Glomerular endothelial cell (primary cell): ENCODE results near the gene LDHAL6B. TPM values are rescaled to one million over a fixed set of nuclear protein-coding genes. Genes with fewer than 3 reads are reported as not detected.

ENCODE experiments used
- DNase-seq: peaks from one replicate; pipeline ENCODE4 v3.0.0-alpha.2; 2011; ENCODE audit warnings: low read depth, low spot score; ENCODE audit errors: extremely low read depth
- total RNA-seq: library from RNA; depleted of rRNA; stranded (reverse); fragments of >200 nt; gene quantifications from 2 replicates; pipeline ENCODE4 v1.2.3, GENCODE V29; 2015

Gene LDHAL6B
- total RNA-seq, 1 donor from 2014 or later: not detected

DNA sequence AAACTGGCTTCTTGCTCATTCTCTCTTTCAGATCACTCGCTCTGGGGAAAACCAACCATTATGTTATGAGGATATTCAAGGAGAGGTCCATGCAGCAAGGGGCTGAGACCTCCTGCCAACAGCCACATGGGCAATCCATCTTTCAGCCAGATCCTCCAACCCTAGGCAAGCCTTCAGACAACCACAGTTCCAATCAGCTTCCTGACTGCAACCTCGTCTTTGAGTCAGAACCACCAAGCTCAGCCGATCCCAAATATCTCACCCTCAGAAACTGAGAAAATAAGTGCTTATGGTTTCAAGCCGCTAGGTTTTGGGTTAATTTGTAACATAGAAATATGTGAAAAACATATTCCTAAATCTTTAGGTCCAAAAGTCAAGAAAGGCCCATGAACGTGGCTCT lies 10.3 kb downstream of the LDHAL6B start:
- DNase-seq: no peak

DNA sequence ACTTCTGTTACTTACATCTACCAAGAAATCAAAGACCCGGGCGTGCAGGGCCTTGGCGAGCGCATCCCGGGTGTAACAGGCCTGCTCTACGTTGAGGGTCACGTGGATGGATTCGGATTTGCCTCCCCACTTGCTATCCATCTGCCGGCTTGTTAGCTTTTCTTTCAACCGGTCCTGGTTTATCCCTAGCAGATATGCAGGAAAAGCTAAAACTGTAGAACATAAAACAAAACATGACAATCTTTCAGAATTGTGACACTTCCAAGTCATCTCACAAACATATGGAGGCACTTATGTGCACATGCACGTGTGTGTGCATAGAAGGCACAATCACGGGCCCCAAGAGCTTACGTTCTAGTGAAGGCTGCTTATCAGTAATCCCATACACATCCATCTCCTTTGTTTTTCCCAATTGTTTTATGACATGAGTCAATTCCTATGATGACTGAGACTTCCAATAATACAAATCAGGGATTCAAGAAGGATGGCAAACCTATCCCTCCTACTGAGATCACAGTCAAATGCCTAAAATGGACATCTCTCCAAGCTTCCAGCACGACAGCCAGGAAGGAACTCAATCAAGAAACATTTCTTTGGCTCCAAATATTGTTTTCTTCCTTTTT lies 11.3 kb downstream of the LDHAL6B start:
- peak; percentile 72 for DNase-seq

DNA sequence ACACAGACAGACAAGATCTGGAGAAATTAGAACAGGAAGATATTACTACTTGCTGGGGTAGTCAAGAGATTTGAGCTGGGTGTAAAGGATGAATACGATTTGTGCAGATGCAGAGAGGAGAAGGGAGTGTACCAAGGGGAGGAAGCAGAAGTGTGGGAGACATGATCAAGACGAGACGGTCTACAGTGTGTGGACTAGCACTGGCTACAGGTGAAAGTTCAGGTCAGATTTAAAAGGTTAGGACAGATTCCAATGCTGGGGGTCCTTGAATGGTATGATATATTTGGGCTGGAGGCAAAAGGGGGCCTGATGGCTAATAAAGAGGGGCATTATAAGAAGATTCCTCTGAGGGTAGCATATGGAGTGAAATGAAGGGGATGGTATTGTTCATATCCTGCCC lies 12.1 kb downstream of the LDHAL6B start:
- DNase-seq: no peak

DNA sequence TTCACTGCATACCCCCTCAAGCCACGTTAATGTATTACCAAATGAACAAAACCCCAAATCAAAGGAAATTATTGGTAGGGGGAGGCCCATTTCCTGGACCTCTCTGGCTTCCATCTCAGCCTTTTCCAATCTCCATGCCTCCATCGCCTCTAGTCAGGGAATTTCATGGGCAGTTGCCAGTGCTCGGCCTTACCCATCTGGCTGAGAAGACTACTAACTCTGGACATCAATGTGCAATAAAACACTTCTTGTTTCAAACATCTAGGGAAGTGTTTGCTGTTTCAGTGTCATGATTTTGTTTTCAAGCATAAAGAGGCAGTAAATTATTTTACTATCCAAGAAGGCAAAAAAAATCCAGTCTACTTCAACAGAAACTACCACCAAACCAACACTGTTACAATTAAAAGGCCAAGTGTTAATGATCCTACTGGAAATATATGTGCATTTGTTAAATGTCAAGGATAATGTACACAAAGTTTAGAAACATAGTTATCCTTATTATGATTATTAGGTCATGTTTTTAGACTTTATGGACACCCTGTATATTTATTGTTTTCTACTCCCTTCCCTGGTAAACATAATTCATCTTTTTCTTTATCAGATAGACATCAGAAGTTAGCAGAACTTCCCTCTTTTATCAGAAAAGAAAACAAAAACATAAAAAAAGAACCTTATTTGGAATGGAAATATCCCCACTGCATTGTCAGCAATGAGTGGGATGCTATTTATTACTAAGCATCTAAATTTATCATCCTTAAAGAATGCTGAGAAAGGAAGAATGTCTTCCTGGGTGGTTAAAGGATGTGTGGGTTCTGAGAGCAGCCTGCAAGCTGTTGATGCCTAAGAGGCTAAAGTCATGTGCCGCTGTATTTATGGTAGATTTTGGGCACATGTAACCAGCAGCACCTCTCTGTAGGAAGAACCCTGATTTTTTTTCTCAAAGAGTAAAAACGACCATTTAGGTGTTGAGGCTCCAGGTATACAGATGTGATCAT lies 15.2 kb downstream of the LDHAL6B start:
- no peak for DNase-seq

DNA sequence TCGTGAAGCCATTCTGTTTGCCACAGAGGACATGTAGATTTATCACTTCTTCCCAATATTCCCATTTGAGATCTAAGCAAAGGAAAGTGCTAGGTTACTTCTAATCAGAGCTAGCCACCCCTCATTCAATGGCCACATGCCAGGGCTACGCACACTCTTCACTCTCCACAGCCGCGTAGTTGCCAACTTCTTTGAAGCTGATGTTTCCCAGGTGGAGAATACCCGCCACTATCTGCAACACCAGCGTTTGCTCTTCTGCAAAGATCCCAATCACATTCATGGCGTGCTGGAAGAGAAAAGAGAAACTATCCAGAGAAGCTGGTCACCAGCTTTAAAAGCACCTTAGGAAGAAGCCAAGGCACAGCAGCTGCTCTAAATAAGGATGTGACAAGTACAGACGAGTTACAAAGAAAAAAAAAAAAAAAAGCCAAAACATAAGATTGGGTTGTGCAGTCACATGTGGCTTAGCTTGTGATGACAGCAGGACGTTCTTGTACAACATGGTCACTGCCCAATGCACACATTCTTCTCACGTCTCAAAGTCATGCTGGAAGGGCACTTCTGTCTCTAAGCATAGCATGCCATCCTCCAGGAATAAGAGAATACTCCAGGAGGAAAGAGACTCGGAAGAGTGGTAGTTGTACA lies 16.4 kb downstream of the LDHAL6B start:
- no peak for DNase-seq

DNA sequence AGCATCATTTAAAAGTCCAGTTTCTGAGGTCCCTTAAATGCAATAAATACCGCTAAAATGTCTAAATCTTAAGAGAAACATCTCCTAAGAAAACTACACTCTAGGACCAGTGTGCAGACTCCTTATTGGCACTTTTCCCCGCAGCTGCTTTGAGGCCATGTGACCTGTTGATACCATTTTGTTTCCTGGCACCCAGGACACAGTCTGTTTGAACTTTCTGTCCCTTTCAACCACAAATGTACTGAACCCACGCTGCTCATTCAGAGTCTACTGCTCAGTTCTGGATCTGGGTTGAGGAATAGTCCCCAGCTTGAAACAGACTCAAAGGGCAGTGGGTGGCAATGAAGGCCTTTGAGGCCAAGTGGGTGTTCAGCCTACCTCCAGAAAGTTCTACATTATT lies 17.1 kb downstream of the LDHAL6B start:
- DNase-seq: no peak

DNA sequence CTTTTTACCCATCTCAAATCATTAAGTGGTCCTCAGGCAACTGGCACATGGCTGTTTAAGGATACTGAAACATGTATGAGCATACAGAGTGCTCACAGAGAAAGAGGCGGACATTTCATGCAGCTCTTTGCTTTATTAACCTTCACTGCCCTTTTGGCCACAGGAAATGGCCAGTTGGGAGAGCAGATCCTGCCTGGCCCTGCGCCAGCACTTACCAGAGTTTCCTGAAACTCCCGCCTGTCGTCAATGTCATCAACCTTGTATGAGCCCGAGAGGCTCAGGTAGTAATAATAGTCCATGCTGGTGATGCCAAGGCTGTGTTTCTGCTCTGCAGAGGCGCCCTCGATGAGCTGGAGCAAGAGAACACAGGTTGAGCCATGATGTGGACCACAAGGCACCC lies 17.8 kb downstream of the LDHAL6B start:
- DNase-seq: no peak

DNA sequence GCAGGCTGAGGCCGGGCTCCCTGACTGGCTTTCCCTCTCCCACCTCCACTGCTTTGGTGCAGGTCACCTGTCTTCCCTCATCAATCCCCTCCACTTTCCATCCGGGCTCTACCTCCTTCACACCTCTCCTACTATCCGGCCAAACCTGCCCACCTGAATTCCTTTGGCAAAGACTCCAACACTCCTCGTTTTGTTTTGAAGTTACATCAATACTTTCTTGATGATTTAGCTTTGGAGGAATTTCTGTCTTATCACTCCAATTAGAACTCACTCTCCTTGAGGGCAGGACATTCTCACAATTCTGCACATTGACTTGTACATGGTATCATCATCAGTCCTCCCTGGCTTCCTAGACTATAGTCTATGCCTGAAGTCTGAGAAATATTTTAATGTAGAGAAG lies 20.4 kb downstream of the LDHAL6B start:
- DNase-seq: no peak

DNA sequence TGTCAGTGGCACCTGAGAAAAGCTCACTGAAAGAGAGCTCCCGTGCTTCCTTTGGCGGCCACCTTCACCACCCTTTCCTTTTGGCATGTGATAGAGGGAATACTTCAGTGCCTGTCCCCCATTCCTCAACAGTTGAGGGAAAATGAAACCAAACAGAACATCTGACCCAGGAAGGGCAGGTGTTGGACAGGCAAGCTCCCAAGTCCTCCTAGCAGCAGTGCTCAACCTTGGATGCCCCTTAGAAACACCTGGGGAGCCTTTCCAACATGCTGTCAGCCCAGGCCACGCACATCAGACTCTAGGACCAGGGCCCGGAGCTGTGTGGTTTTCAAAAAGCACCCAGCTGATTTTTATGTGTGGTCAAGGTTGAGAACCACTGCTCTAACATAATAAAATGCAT lies 22.4 kb downstream of the LDHAL6B start:
- no peak for DNase-seq

DNA sequence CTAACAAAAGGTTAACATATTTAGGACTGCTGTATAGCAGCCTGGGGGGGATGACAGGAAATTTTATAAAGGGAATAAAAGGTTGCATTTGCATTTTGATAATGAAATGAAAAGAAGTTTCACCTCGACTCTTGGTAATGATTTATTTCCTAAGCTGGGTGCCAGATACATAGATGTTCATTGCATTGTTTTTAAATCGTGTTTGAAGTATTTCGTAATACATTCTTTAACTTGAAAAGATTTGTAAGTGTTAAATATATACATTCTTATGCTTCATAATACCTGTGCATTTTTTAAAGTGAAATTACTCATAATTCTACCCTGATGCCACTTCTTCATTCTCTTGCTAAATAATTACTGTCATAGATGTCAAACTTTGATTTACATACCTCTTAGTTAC lies 22.8 kb downstream of the LDHAL6B start:
- no peak for DNase-seq

DNA sequence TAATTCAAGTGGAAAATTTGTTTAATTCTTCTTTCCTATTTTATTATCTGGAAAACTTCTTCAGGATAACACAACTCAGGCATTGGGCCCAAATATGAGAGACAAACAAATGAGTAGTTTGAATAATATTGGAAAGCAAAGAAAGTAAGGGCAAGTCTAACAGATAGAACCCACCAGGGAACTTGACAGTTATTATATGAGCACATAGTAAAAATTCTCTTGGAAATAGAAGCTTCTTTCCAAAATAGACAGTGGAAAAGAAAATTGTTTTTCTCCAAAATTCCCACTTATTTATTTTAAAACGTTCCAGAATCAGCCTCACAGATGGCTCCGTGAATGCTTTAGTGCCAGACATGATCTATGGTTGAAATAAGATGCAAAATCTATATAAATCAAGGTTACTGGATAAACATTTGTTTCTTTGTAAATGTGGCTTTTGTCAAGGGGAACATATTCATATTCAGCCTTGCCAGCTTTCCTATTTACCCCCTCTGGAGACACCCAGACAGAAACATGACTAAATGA lies 23.9 kb downstream of the LDHAL6B start:
- DNase-seq: no peak

DNA sequence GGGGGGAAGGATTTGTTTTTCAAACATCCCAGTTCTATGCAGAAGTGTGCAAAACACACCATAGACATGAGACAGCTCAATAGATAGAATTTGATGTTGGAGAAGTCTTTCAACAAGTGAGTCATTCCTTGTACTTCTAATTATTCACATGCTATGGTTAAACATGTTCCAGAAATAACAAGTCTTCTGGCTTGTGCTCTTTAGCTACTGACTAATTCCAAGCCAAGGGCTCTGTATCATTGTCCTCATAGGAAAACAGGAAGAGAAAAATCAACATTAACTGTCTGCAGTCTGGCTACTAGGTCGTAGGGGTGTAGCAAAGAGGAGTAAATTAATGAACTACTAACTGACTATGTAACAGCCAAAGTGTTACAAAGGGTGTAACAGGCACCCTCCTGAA lies 25.8 kb downstream of the LDHAL6B start:
- DNase-seq: no peak

DNA sequence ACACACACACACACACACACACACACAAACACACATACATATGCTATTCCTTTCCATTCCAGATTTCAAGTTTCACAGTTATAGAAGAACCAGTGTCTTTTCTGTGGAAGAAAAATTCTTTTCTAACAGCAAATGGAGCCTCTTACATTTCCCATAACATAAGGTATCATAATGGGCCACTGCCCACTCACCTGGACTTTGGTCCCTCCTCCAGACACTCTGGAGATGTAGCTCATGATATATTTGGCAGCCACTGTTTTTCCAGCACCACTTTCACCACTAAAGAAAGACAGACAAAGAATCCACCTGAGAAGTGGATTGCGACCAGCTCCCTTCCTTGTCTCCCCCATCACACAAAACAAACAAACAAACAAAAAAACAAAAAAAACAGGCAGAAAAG lies 29.8 kb downstream of the LDHAL6B start:
- no peak for DNase-seq

DNA sequence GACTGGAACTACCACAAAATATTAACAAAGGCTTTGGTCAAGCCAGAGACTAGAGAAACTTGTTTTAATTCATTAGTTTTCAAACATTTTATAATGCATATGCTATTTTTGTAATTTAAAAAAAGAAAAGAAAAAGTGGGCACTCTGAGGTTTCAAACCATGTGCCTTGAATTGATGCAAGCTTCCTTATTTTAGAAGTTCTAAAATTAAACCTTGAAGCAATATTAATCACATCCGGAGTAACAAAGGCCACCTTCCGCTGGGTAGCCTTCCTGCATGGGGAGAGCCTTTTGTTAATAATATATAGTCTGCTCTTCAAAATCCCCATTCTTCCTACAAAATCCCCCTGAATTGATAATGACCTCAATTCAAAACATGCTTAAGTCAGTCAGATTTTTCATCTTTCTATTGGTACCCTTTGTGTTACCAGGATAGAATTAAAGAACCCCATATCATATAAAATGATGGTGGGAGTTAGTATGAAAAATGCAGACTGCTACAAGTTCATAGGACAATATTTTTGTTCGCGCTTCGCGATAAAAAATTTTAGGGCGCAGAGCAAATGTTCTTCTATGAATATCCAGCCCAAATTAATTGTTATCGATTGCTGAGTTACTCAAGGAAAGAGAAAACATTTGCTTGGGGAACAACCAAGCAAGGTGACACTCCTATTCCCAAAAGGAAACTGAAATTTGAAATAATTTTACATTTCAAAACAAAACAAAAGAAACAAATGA lies 30.6 kb downstream of the LDHAL6B start:
- DNase-seq: no peak

DNA sequence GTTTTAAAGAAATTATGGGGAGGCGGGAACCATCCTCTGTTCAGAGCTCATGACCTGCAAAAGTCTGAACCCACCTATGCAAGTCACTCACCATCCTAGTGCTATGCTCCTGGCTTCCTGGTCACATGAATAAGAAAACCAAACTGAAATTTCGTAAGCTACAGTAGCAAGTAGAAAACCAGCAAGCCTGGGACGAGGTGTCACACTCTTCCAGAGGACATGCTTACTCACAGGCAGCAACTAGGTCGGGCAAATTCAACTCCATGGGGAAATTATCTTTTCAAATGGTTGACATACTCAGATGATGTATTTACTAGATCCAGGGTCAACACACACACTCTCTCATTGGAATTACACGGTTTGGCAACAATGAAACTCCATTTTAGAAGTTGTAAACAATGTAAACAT lies 31.3 kb downstream of the LDHAL6B start:
- no peak for DNase-seq

DNA sequence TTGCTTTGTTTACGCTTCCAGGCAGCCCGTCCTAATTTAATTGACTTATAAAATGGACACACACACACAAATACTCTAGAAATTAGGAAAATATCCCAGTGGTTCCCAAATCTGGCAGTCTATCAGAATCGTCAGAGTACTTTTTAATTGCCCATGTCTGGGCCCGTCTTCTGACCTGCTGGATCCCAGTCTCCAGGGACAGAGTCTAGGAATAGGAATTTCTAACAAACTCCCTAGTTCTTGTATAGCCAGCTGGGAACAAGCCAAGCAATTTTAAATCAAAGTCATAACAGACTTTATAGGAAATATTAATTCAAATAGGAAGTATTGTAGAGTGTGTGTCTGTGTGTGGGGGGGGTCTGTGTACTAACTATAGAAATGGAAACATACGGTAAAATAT lies 33.4 kb downstream of the LDHAL6B start:
- DNase-seq: no peak

DNA sequence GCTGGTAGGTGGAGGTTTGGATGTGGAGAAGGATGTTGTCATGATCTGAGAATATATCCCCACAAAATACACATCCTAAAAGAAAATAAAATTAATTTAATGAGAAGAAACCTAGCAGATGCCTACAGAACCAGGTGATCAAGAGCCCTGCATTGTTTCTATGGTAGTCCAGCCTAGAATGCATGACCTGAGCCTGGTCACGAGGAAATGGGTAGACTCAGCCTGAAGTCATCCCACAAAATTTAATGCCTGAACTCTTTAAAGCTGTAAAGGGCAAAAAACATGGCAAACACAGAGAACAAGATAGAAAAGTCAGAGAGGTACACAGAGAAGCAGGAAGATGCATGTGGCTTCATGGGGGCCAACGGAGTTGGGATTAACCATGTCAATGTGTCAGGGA lies 36.0 kb downstream of the LDHAL6B start:
- no peak for DNase-seq

DNA sequence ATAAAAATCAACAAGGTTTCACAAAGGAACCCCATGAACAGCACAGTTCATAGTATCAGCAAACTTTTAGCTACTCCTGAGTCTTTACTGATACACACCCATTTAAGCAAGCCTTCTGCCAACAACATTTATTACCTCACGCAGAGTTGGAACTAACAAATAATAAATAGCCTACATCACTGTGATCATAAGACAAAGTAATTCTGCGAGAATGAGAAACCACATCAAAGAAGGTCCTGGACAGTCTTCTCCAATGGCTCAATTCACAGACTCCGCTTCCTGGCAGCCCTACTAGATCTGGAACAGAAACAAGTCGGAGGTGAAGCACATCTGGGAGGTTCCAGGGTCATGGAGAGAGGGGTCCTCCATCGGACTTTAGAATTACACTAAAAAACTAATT lies 37.0 kb downstream of the LDHAL6B start:
- DNase-seq: no peak

DNA sequence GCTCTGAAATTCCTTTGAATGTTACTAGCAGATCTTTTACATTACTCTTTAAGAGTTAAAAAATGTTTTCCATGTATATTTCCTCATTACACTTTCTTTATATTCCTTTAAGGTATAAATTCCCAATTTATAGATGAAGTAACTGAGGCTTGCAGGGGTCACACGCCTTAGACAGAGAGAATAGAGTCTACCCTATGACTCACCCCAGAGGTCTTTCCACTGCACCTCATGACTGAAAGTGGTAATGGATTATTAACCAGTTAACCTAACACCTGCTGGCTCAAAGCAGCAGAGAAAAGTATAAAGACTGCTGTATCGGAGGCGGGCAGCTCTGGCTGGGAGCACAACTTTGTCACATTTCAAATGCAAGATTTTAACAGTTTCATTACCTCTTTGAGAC lies 37.7 kb downstream of the LDHAL6B start:
- no peak for DNase-seq

DNA sequence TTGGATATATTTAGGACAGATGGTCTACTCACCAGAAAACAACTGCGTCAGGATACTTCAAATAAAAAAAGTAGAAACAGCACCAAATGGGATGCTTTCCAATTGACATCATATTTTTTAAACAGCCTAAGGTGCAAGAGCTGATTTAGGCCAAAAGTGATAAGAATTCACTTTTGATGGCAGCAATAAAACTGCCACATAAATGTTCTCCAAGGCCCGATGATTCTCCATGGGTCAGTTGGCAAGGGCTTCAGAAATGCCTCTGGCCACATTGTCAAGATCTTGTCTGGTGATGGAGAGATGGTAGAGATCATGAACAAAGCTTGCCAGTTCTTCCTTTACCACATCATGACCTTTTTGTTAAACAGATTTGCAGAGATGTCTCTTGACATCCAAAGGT lies 38.9 kb downstream of the LDHAL6B start:
- no peak for DNase-seq

DNA sequence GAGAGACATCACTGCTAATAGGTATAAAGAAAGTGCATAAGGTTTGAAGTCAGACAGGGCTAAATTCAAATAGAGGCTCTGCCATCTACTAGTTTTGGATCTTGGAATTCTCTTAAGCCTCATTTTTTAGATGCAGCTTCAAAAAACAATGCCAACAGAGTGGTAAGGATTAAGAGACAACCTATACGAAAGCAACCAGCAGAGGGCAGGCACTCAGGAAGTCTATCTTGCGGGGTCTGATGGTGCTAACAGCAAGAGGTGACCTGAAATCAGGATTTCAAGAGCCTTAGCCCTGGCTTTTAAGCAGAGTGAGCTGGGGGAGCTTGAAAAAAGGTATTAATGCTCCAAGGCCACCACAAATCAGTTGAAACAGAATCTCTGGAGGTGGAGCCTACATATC lies 40.7 kb downstream of the LDHAL6B start:
- DNase-seq: peak; percentile 44
